ENCODE results near the gene RNF146. TPM values are rescaled to one million over a fixed set of nuclear protein-coding genes. Genes with fewer than 3 reads are reported as not detected.

Gene RNF146
- total and polyA plus RNA-seq, 3 donors from 2014 or later = 52.7 to 66.3 (median 55.8) TPM

DNA sequence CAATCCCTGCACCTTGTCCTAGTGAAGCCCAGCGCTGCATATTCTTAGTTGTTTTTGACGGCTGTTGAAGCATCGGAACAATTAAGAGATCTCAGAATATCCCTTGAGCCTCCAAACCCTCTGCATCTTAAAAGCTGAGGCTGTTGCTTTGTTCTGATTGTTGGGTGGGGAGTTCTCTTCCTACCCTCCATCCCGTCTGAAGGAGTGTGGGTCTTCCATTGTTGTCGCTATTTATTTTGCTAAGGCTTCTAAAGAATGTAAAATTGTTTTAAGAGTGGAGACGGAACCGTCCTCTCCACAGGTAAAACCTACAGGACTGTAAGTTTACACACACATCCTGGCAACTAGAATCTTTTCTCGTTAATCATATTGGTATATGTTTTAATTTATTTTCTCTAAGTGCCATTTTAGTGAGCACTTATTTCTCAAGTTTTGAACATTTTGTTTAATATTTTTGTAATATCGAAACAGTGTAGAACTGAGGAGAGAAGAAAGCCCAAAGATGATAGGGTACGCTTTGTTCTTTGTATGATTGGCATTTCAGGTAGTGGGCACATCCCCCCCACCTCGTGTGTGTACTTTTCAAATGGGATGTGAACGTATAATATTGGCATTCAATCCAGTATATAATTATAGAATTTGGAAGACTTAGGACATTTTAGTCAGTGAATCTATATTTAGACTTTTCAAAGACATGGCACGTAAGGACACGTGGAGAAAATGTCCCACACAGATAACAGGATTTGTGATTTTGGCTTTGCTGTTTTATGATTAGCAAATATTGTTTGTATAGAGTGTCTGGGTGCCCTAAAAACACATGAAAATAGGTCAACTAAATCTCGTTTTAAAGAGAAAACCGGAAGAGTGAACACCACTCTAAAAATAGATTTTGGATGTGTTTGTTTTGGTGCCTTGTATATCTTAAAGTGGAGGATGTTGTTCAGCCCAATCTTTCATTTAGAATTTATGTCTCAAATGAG is 1.3 kb downstream of the RNF146 start:
- 1% methylated on average over 16 of the region's 16 CpGs for WGBS, 2 donors
- intact Hi-C loops (cut with DNase I; ENCODE audit: low total_unique reads) = loop anchor here (10.0 kb wide), 1 partner anchor 143 kb away; no protein-coding TSS in a partner anchor

DNA sequence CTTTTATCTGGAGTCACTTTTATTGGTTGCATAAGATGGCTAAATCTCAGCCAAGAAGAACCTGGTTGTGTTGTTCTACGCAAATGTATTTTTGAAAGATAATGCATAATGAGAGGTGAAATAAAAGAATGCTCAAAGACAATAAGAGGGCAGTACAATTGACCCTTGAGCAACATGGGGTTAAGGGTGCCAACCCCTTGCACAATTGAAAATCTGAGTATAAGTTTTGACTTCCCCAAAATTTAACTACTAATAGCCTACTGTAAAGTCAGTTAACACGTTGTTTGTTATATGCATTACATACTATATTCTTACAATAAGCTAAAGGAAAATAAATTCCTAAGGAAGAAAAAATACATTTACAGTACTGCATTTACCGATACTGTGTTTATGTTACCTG is 5.9 kb downstream of the RNF146 start:
- no peak for TF ChIP-seq POLR2A (IDR thresholded peaks at IDR 0.05)
- TF ChIP-seq, protein P1, sequence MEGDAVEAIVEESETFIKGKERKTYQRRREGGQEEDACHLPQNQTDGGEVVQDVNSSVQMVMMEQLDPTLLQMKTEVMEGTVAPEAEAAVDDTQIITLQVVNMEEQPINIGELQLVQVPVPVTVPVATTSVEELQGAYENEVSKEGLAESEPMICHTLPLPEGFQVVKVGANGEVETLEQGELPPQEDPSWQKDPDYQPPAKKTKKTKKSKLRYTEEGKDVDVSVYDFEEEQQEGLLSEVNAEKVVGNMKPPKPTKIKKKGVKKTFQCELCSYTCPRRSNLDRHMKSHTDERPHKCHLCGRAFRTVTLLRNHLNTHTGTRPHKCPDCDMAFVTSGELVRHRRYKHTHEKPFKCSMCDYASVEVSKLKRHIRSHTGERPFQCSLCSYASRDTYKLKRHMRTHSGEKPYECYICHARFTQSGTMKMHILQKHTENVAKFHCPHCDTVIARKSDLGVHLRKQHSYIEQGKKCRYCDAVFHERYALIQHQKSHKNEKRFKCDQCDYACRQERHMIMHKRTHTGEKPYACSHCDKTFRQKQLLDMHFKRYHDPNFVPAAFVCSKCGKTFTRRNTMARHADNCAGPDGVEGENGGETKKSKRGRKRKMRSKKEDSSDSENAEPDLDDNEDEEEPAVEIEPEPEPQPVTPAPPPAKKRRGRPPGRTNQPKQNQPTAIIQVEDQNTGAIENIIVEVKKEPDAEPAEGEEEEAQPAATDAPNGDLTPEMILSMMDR (IDR thresholded peaks at IDR 0.05) = no peak
- Histone ChIP-seq H3K4me3 (no peak overlapping the region), H3K27me3 (no peaks in the 10 kb centered on the region), H3K9me3 (no peaks in the 10 kb centered on the region), H3K27ac (no peak overlapping the region), H3K4me1 (peaks cover 8% of the 10 kb centered on the region), H3K36me3 (ENCODE audit: low read depth, missing control alignments) (no peaks in the 10 kb centered on the region)
- WGBS, 2 donors = 87 to 89% methylated on average over 3 of the region's 3 CpGs
- DNase-seq = no peak
- intact Hi-C loops (cut with DNase I; ENCODE audit: low total_unique reads) = no loop called here

More for the DNA sequence above, 1.3 kb downstream of the RNF146 start:
- Histone ChIP-seq H3K36me3 (ENCODE audit: low read depth, missing control alignments) (no peaks in the 10 kb centered on the region), H3K27ac (peak overlapping the region; percentile 100), H3K27me3 (no peaks in the 10 kb centered on the region), H3K9me3 (no peaks in the 10 kb centered on the region), H3K4me3 (peak overlapping the region; percentile 92 to 99), H3K4me1 (peaks cover 8% of the 10 kb centered on the region)
- TF ChIP-seq POLR2A (IDR thresholded peaks at IDR 0.05) = no peak
- TF ChIP-seq, protein P1 (IDR thresholded peaks at IDR 0.05) = no peak
- DNase-seq = peak; percentile 17

DNA sequence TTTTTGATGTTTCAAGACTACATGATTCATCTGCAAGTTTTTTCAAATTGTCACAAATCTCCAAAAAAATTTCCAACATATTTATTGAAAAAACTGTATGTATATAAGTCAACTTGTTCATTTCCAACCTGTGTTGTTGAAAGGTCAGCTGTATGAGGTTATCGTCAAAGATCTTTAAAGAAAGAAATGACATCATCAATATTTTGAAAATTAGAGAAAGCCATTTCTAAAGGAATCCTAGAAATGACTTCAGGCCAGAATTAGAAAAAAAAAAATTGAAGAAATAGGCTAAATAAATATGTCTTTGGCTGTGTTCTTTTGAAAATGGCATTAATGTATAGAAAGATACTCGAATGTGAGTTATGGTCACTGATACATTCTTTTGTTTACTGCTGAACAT is 6.8 kb downstream of the RNF146 start:
- Histone ChIP-seq H3K4me1 (peaks cover 8% of the 10 kb centered on the region), H3K4me3 (no peak overlapping the region), H3K36me3 (ENCODE audit: low read depth, missing control alignments) (no peaks in the 10 kb centered on the region), H3K27ac (no peak overlapping the region), H3K27me3 (no peaks in the 10 kb centered on the region), H3K9me3 (no peaks in the 10 kb centered on the region)
- intact Hi-C loops (cut with DNase I; ENCODE audit: low total_unique reads) = no loop called here
- DNase-seq = no peak
- WGBS, 2 donors = 88 to 98% methylated on average over 2 of the region's 2 CpGs
- TF ChIP-seq POLR2A (IDR thresholded peaks at IDR 0.05) = no peak
- TF ChIP-seq, protein P1 (IDR thresholded peaks at IDR 0.05) = no peak

DNA sequence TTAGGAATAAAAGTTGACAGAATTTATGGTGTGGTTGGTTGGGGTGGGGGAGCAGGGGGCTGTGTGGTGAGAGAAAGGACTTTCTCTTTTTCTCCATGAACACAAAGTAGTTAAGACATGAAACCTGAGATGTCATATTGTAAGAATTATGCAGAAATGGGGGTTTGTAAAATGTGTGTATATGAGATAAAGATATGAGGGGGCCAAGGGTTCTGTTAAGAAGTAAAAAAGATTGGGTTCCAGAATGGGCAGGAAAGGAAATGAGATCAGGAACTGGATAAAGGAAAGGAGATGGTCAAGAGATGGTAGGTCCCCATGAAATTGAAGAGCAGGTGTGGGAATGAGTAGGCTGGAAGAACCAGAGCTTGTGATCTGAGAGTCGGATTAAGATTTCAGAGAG is 9.7 kb downstream of the RNF146 start:
- no peak for TF ChIP-seq POLR2A (IDR thresholded peaks at IDR 0.05)
- TF ChIP-seq, protein P1 (IDR thresholded peaks at IDR 0.05) = no peak
- no peak for DNase-seq
- H3K9me3 ChIP-seq = no peaks in the 10 kb centered on the region
- intact Hi-C loops (cut with DNase I; ENCODE audit: low total_unique reads) = no loop called here
- no peaks in the 10 kb centered on the region for H3K36me3 ChIP-seq (ENCODE audit: low read depth, missing control alignments)
- WGBS, 2 donors = 100% methylated on average over 1 of the region's 1 CpG
- H3K4me1 ChIP-seq = peaks cover 4% of the 10 kb centered on the region
- H3K27ac ChIP-seq = no peak overlapping the region
- H3K27me3 ChIP-seq = no peaks in the 10 kb centered on the region
- no peak overlapping the region for H3K4me3 ChIP-seq
